GM12878 (cell line): ENCODE results near the gene MDC1. TPM values are rescaled to one million over a fixed set of nuclear protein-coding genes. Genes with fewer than 3 reads are reported as not detected.

Experiments used
- CBFB ChIP-seq: IDR thresholded peaks from 2 replicates; pipeline ENCODE4 v1.6.1; 2016; ENCODE audit warnings: antibody characterized with exemption, low read depth
- ETV6 ChIP-seq, 2 experiments: fragments of 450-650 bp in 1 of 2; IDR thresholded peaks in 1 of 2; conservative IDR thresholded peaks in 1 of 2; 2 replicates each; pipeline ENCODE4 v1.6.1; 2014; ENCODE audit warnings: antibody characterized with exemption in 1 of 2, borderline replicate concordance in 1 of 2, low read depth in 1 of 2, mild to moderate bottlenecking in 1 of 2, moderate library complexity in 1 of 2
- GABPA ChIP-seq: IDR thresholded peaks from 2 replicates; pipeline ENCODE4 v1.6.1; 2014; ENCODE audit warnings: antibody characterized with exemption, low read depth, mild to moderate bottlenecking, inconsistent platforms
- IKZF1 ChIP-seq: fragments of 450-650 bp; conservative IDR thresholded peaks from 2 replicates; pipeline ENCODE4 v1.6.1; 2017; ENCODE audit warnings: antibody characterized with exemption, mild to moderate bottlenecking
- JUND ChIP-seq: IDR thresholded peaks from 2 replicates; pipeline ENCODE4 v1.6.1; 2012; ENCODE audit warnings: low read depth, mild to moderate bottlenecking, low read length, improper control_type of control experiment, moderate library complexity
- NFYB ChIP-seq: IDR thresholded peaks from 2 replicates; pipeline ENCODE4 v1.6.1; 2011; ENCODE audit warnings: low read depth, mild to moderate bottlenecking, low read length, improper control_type of control experiment, moderate library complexity; ENCODE audit not compliant: insufficient read depth
- NR2C2 ChIP-seq: IDR thresholded peaks from 2 replicates; pipeline ENCODE4 v1.6.1; 2011; ENCODE audit warnings: borderline replicate concordance, low read depth; ENCODE audit not compliant: control insufficient read depth, insufficient read length
- NR2F1 ChIP-seq: fragments of 450-650 bp; conservative IDR thresholded peaks from 2 replicates; pipeline ENCODE4 v1.6.1; 2017; ENCODE audit warnings: mild to moderate bottlenecking
- SREBF1 ChIP-seq: IDR thresholded peaks from 2 replicates; pipeline ENCODE4 v1.6.1; 2012; ENCODE audit warnings: mild to moderate bottlenecking, low read length
- SUPT20H ChIP-seq: IDR thresholded peaks from 2 replicates; pipeline ENCODE4 v1.6.1; 2011; ENCODE audit warnings: low read depth, mild to moderate bottlenecking, low read length, moderate library complexity, borderline replicate concordance; ENCODE audit not compliant: control insufficient read depth
- TARDBP ChIP-seq: IDR thresholded peaks from 2 replicates; pipeline ENCODE4 v1.6.1; 2016; ENCODE audit warnings: borderline replicate concordance
- YBX1 ChIP-seq: fragments of 450-650 bp; IDR thresholded peaks from 2 replicates; pipeline ENCODE4 v1.6.1; 2016; ENCODE audit warnings: antibody characterized with exemption
- YY1 ChIP-seq: IDR thresholded peaks from 2 replicates; pipeline ENCODE4 v1.6.1; 2011; ENCODE audit warnings: low read depth, mild to moderate bottlenecking, low read length
- ZNF274 ChIP-seq: IDR thresholded peaks from one replicate; pipeline ENCODE4 v1.8.0; 2011; ENCODE audit not compliant: insufficient read length, insufficient read depth
- polyA plus RNA-seq, 11 experiments: library from polyadenylated mRNA; depleted of rRNA in 4 of 11; unstranded in 6 of 11; stranded (reverse) in 5 of 11; fragments of >200 nt; fragmentation: Nextera tagmentation in 4 of 11; fragmentation: Illumina TruSeq in 1 of 11; extraction: Ambion mirVana in 4 of 11; extraction: Trizol in 1 of 11; gene quantifications; 1 replicate in 1 of 11; 2 replicates in 10 of 11; pipeline versions ENCODE4 v1.2.1 to v1.2.3, GENCODE V29; 2011 to 2016; ENCODE audit warnings: inconsistent platforms in 2 of 11, missing spikeins in 2 of 11, low read depth in 1 of 11
- total RNA-seq, 4 experiments: library from RNA; depleted of rRNA in 3 of 4; stranded (reverse); fragments of >200 nt in 3 of 4; fragmentation: Illumina TruSeq in 1 of 4; extraction: Trizol in 1 of 4; gene quantifications; 2 replicates each; pipeline versions ENCODE4 v1.2.1 to v1.2.3, GENCODE V29; 2013 to 2021
- TF ChIP-seq, protein P1 (sequence below): IDR thresholded peaks from 2 replicates; pipeline ENCODE4 v1.6.1; 2012; ENCODE audit warnings: low read depth, low read length, improper control_type of control experiment
- TF ChIP-seq, protein P2 (sequence below), 3 experiments: IDR thresholded peaks in 2 of 3; conservative IDR thresholded peaks in 1 of 3; 2 replicates each; pipeline ENCODE4 v1.5.1; 2011; ENCODE audit warnings: low read depth in 3 of 3, low read length in 3 of 3, mild to moderate bottlenecking in 3 of 3, control low read depth in 2 of 3, moderate library complexity in 2 of 3, inconsistent platforms in 1 of 3, mixed read lengths in 1 of 3; ENCODE audit not compliant: control insufficient read depth in 2 of 3, insufficient read depth in 1 of 3; ENCODE audit errors: extremely low read depth in 1 of 3
- TF ChIP-seq, protein P3 (sequence below): fragments of 450-650 bp; IDR thresholded peaks from 2 replicates; pipeline ENCODE4 v1.6.1; 2017; ENCODE audit warnings: mild to moderate bottlenecking, moderate library complexity
- TF ChIP-seq, protein P4 (sequence below): IDR thresholded peaks from 2 replicates; pipeline ENCODE4 v1.6.1; 2011; ENCODE audit warnings: borderline replicate concordance, low read depth, mild to moderate bottlenecking, moderate library complexity, mixed read lengths, low read length; ENCODE audit not compliant: insufficient read depth; ENCODE audit errors: extremely low read length
- TF ChIP-seq, protein P5 (sequence below): fragments of 450-650 bp; IDR thresholded peaks from 2 replicates; pipeline ENCODE4 v1.6.1; 2017; ENCODE audit warnings: borderline replicate concordance

Gene MDC1
- total and polyA plus RNA-seq, 10 of the 15 experiments (the other 5 are each of a cell fraction or from before 2014, with no cell fraction given) = 5.1 to 62.5 (median 22.4) TPM

DNA sequence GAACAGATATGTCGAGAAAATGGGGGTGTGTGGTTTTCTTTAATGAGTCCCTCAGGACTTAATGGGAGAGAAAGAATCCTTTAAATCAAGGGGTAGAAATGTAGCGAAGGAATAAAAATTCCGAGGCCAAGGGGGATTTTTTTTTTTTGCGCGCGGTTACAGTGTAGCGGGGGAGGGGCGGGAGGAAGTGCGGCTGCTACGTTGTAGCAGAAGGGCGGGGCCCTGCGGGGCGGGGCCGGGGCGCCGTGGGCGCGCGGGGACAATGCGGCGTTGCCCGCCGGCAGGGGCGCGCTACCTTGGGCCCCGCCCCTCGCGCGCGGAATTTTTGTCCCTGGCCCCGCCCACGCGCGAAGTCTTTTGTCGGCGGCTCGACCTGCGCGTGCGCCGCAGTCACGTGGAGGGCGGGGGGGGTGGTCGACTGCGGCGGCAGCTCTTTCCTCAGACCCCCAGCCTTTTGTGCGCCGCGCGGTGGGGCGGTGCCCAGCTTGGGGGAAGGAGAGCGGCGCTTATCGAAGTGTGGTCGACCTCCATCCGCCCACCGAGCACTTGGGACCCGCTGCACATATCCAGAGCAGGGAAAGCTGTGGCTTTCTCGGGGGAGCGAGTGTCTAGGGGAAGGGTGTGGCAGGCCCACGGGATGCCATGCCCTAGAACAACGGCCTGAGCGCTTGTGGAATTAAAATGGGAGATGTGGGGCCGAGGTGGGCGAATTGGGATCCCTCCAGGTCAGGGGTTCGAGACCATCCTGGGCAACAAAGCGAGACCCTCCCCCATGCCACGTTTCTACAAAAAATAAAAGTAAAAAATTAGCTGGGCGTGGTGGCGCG lies 4.3 kb upstream of the MDC1 start (continued):
- TF ChIP-seq, protein P1, sequence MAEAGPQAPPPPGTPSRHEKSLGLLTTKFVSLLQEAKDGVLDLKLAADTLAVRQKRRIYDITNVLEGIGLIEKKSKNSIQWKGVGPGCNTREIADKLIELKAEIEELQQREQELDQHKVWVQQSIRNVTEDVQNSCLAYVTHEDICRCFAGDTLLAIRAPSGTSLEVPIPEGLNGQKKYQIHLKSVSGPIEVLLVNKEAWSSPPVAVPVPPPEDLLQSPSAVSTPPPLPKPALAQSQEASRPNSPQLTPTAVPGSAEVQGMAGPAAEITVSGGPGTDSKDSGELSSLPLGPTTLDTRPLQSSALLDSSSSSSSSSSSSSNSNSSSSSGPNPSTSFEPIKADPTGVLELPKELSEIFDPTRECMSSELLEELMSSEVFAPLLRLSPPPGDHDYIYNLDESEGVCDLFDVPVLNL = peak; percentile 70
- TF ChIP-seq NR2C2 (no peak), IKZF1 (peak; percentile 47), YBX1 (no peak), GABPA (no peak), ZNF274 (no peak), NR2F1 (no peak), SUPT20H (no peak), SREBF1 (no peak), CBFB (no peak), NFYB (no peak), YY1 (peak; percentile 43; the same call in 1 of the 2 replicates), JUND (no peak), ETV6 (conservative IDR thresholded peaks at IDR 0.05 in 1 of 2, IDR thresholded peaks at IDR 0.05 in 1 of 2; ENCODE audit: borderline replicate concordance in 1 of 2, low read depth in 1 of 2) (no peak), TARDBP (no peak)
- TF ChIP-seq, protein P2, sequence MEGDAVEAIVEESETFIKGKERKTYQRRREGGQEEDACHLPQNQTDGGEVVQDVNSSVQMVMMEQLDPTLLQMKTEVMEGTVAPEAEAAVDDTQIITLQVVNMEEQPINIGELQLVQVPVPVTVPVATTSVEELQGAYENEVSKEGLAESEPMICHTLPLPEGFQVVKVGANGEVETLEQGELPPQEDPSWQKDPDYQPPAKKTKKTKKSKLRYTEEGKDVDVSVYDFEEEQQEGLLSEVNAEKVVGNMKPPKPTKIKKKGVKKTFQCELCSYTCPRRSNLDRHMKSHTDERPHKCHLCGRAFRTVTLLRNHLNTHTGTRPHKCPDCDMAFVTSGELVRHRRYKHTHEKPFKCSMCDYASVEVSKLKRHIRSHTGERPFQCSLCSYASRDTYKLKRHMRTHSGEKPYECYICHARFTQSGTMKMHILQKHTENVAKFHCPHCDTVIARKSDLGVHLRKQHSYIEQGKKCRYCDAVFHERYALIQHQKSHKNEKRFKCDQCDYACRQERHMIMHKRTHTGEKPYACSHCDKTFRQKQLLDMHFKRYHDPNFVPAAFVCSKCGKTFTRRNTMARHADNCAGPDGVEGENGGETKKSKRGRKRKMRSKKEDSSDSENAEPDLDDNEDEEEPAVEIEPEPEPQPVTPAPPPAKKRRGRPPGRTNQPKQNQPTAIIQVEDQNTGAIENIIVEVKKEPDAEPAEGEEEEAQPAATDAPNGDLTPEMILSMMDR (IDR thresholded peaks at IDR 0.05 in 2 of 3, conservative IDR thresholded peaks at IDR 0.05 in 1 of 3; ENCODE audit: control insufficient read depth in 2 of 3, extremely low read depth in 1 of 3, insufficient read depth in 1 of 3, low read depth in 3 of 3, low read length in 3 of 3) = peak; percentile 28 to 33 (median 28); a peak in 4 of 6 replicates
- TF ChIP-seq, protein P3, sequence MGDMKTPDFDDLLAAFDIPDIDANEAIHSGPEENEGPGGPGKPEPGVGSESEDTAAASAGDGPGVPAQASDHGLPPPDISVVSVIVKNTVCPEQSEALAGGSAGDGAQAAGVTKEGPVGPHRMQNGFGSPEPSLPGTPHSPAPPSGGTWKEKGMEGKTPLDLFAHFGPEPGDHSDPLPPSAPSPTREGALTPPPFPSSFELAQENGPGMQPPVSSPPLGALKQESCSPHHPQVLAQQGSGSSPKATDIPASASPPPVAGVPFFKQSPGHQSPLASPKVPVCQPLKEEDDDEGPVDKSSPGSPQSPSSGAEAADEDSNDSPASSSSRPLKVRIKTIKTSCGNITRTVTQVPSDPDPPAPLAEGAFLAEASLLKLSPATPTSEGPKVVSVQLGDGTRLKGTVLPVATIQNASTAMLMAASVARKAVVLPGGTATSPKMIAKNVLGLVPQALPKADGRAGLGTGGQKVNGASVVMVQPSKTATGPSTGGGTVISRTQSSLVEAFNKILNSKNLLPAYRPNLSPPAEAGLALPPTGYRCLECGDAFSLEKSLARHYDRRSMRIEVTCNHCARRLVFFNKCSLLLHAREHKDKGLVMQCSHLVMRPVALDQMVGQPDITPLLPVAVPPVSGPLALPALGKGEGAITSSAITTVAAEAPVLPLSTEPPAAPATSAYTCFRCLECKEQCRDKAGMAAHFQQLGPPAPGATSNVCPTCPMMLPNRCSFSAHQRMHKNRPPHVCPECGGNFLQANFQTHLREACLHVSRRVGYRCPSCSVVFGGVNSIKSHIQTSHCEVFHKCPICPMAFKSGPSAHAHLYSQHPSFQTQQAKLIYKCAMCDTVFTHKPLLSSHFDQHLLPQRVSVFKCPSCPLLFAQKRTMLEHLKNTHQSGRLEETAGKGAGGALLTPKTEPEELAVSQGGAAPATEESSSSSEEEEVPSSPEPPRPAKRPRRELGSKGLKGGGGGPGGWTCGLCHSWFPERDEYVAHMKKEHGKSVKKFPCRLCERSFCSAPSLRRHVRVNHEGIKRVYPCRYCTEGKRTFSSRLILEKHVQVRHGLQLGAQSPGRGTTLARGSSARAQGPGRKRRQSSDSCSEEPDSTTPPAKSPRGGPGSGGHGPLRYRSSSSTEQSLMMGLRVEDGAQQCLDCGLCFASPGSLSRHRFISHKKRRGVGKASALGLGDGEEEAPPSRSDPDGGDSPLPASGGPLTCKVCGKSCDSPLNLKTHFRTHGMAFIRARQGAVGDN = 0 out of 2 replicates have a peak, but pooled peaks have one; percentile 51
- TF ChIP-seq, protein P4, sequence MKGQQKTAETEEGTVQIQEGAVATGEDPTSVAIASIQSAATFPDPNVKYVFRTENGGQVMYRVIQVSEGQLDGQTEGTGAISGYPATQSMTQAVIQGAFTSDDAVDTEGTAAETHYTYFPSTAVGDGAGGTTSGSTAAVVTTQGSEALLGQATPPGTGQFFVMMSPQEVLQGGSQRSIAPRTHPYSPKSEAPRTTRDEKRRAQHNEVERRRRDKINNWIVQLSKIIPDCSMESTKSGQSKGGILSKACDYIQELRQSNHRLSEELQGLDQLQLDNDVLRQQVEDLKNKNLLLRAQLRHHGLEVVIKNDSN = peak; percentile 98
- TF ChIP-seq, protein P5, sequence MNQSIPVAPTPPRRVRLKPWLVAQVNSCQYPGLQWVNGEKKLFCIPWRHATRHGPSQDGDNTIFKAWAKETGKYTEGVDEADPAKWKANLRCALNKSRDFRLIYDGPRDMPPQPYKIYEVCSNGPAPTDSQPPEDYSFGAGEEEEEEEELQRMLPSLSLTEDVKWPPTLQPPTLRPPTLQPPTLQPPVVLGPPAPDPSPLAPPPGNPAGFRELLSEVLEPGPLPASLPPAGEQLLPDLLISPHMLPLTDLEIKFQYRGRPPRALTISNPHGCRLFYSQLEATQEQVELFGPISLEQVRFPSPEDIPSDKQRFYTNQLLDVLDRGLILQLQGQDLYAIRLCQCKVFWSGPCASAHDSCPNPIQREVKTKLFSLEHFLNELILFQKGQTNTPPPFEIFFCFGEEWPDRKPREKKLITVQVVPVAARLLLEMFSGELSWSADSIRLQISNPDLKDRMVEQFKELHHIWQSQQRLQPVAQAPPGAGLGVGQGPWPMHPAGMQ = no peak
